ENCODE data around the gene NRF1.

NRF1 gene

DNA sequence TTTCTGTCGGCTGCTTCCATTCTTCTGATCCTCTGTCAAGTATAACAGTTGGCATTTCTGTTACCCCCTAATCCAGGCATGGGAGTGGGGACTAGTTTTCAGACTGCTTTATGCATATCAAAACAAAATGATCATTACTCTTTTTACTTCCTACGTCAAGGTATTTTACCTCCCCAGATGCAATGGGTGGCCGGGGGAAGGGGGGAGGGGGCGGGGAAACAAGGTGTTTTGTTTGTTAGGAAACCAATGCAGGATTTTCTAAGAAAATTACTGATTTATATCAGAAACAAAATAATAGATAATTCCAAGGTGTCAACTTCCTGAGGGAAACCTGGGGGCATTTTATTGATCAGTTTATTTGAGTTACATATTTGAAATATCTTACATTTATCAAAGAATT, 66.3 kb downstream of the NRF1 start:
- DNase-seq (ENCODE audit: low read depth, low spot score), result no peak
- Histone ChIP-seq H3K9me3 (ENCODE audit: control insufficient read depth, insufficient read depth, low read length) (no peaks in the 10 kb centered on the region), H3K27ac (ENCODE audit: low read length) (no peak overlapping the region), H3K36me3 (ENCODE audit: control insufficient read depth, insufficient read depth, low read length) (no peaks in the 10 kb centered on the region; the same call in 1 of the 2 replicates), H3K27me3 (ENCODE audit: control insufficient read depth, insufficient read depth, low read length) (no peaks in the 10 kb centered on the region), H3K4me3 (ENCODE audit: low read length) (no peak overlapping the region), H3K4me1 (ENCODE audit: control insufficient read depth, insufficient read depth, low read length) (no peaks in the 10 kb centered on the region)
- no CpG with 5 or more reads among the region's 4 CpGs for WGBS (ENCODE audit: insufficient coverage, insufficient read length)

DNA sequence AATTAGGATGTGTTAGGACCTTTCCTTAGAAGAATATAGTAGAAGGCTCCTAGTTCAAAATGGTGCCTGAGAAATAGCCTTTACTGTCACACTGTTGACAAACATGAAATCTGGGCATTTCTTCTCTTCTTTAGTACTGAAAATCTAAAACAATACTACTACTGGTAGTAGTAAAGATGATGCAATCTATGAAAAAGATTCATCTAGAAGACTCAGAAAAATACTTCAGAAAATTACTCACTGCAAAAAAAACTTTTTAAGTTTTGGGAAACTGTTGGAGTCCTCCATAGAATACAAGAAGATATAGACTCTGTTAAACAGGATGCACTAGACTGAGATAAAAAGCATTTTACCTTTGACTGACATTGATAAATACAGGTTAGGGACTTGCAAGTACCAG, 67.1 kb downstream of the NRF1 start:
- Histone ChIP-seq H3K9me3 (ENCODE audit: control insufficient read depth, insufficient read depth, low read length) (no peaks in the 10 kb centered on the region), H3K27ac (ENCODE audit: low read length) (no peak overlapping the region), H3K36me3 (ENCODE audit: control insufficient read depth, insufficient read depth, low read length) (no peaks in the 10 kb centered on the region), H3K4me3 (ENCODE audit: low read length) (no peak overlapping the region), H3K4me1 (ENCODE audit: control insufficient read depth, insufficient read depth, low read length) (no peaks in the 10 kb centered on the region), H3K27me3 (ENCODE audit: control insufficient read depth, insufficient read depth, low read length) (no peaks in the 10 kb centered on the region)
- DNase-seq (ENCODE audit: low read depth, low spot score), result no peak

DNA sequence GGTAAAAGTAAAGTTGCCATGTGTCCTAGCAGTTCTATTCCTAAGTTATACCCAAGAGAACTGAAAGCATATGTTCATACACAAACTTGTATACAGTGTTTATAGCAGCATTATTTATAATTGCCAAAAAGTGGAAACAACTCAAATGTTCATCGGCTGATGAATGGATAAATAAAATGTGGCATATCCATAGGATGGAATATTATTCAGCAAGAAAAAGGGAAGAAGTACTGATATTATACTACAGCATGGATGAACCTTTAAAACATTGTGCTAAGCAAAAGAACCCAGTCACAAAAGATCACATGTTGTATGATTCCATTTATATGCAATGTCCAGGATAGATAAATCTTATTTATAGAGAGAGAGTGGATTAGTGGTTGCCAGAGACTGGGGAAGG, 68.9 kb downstream of the NRF1 start:
- no peaks in the 10 kb centered on the region for H3K27me3 ChIP-seq (ENCODE audit: control insufficient read depth, insufficient read depth, low read length)
- WGBS (ENCODE audit: insufficient coverage, insufficient read length), result no CpG with 5 or more reads among the region's 1 CpG

GRCh38 chr7:129684777-129685176, 73.3 kb downstream of the NRF1 start:
- WGBS (ENCODE audit: insufficient coverage, insufficient read length), result no CpG with 5 or more reads among the region's 1 CpG
- Histone ChIP-seq H3K9me3 (ENCODE audit: control insufficient read depth, insufficient read depth, low read length) (no peaks in the 10 kb centered on the region), H3K4me1 (ENCODE audit: control insufficient read depth, insufficient read depth, low read length) (no peaks in the 10 kb centered on the region), H3K36me3 (ENCODE audit: control insufficient read depth, insufficient read depth, low read length) (no peaks in the 10 kb centered on the region), H3K27me3 (ENCODE audit: control insufficient read depth, insufficient read depth, low read length) (no peaks in the 10 kb centered on the region), H3K27ac (ENCODE audit: low read length) (no peak overlapping the region), H3K4me3 (ENCODE audit: low read length) (no peak overlapping the region)
- no peak for DNase-seq (ENCODE audit: low read depth, low spot score)

More for the DNA sequence above, 68.9 kb downstream of the NRF1 start:
- no peaks in the 10 kb centered on the region for H3K36me3 ChIP-seq (ENCODE audit: control insufficient read depth, insufficient read depth, low read length)
- no peaks in the 10 kb centered on the region for H3K9me3 ChIP-seq (ENCODE audit: control insufficient read depth, insufficient read depth, low read length)
- H3K27ac ChIP-seq (ENCODE audit: low read length), result no peak overlapping the region
- H3K4me3 ChIP-seq (ENCODE audit: low read length), result no peak overlapping the region
- H3K4me1 ChIP-seq (ENCODE audit: control insufficient read depth, insufficient read depth, low read length), result no peaks in the 10 kb centered on the region
- no peak for DNase-seq (ENCODE audit: low read depth, low spot score)

GRCh38 chr7:129686063-129686462, 74.5 kb downstream of the NRF1 start:
- no CpG with 5 or more reads among the region's 2 CpGs for WGBS (ENCODE audit: insufficient coverage, insufficient read length)
- Histone ChIP-seq H3K27ac (ENCODE audit: low read length) (no peak overlapping the region), H3K9me3 (ENCODE audit: control insufficient read depth, insufficient read depth, low read length) (no peaks in the 10 kb centered on the region), H3K27me3 (ENCODE audit: control insufficient read depth, insufficient read depth, low read length) (no peaks in the 10 kb centered on the region), H3K4me1 (ENCODE audit: control insufficient read depth, insufficient read depth, low read length) (no peaks in the 10 kb centered on the region), H3K4me3 (ENCODE audit: low read length) (no peak overlapping the region), H3K36me3 (ENCODE audit: control insufficient read depth, insufficient read depth, low read length) (no peaks in the 10 kb centered on the region)
- DNase-seq (ENCODE audit: low read depth, low spot score), result no peak

- H3K4me1 ChIP-seq (ENCODE audit: control insufficient read depth, insufficient read depth, low read length), result no peaks in the 10 kb centered on the region
- DNase-seq (ENCODE audit: low read depth, low spot score), result no peak
- H3K27ac ChIP-seq (ENCODE audit: low read length), result no peak overlapping the region
- H3K27me3 ChIP-seq (ENCODE audit: control insufficient read depth, insufficient read depth, low read length), result no peaks in the 10 kb centered on the region
- no CpG with 5 or more reads among the region's 5 CpGs for WGBS (ENCODE audit: insufficient coverage, insufficient read length)
- no peaks in the 10 kb centered on the region for H3K9me3 ChIP-seq (ENCODE audit: control insufficient read depth, insufficient read depth, low read length)
- H3K4me3 ChIP-seq (ENCODE audit: low read length), result no peak overlapping the region
- H3K36me3 ChIP-seq (ENCODE audit: control insufficient read depth, insufficient read depth, low read length), result peaks cover 3% of the 10 kb centered on the region; the same call in 1 of the 2 replicates
Measured at GRCh38 chr7:129688503-129689222, 77.1 kb downstream of the NRF1 start.

- H3K4me1 ChIP-seq (ENCODE audit: control insufficient read depth, insufficient read depth, low read length), result no peaks in the 10 kb centered on the region
- no peaks in the 10 kb centered on the region for H3K9me3 ChIP-seq (ENCODE audit: control insufficient read depth, insufficient read depth, low read length)
- H3K36me3 ChIP-seq (ENCODE audit: control insufficient read depth, insufficient read depth, low read length), result peaks cover 3% of the 10 kb centered on the region; the same call in 1 of the 2 replicates
- no peak for DNase-seq (ENCODE audit: low read depth, low spot score)
- no peak overlapping the region for H3K4me3 ChIP-seq (ENCODE audit: low read length)
- no peaks in the 10 kb centered on the region for H3K27me3 ChIP-seq (ENCODE audit: control insufficient read depth, insufficient read depth, low read length)
- H3K27ac ChIP-seq (ENCODE audit: low read length), result no peak overlapping the region
- WGBS (ENCODE audit: insufficient coverage, insufficient read length), result no CpG with 5 or more reads among the region's 6 CpGs
Measured at GRCh38 chr7:129689995-129690581, 78.6 kb downstream of the NRF1 start.

DNA sequence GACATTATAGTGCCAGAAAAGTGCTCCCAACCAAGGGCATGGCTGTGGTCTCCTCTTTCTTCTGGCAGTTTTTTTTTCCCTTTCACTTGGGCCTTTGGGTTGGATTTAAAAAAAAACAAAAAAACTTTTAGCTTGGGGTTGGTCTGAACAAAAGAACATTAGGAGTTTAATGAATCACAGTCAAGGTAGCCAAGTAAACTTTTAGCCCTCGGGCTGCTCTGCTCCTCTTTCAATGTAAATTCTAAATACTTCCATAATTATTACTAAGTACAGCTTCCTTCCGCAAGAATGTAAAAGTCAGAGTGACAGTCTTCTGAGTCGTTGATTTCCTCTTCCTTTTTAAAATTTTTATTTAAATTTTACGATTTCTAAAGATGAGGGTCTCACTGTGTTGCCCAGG, 79.2 kb downstream of the NRF1 start:
- DNase-seq (ENCODE audit: low read depth, low spot score), result no peak
- no peaks in the 10 kb centered on the region for H3K9me3 ChIP-seq (ENCODE audit: control insufficient read depth, insufficient read depth, low read length)

GRCh38 chr7:129698516-129699418, 87.2 kb downstream of the NRF1 start:
- DNase-seq (ENCODE audit: low read depth, low spot score), result peak; percentile 29
- Histone ChIP-seq H3K36me3 (ENCODE audit: control insufficient read depth, insufficient read depth, low read length) (no peaks in the 10 kb centered on the region), H3K9me3 (ENCODE audit: control insufficient read depth, insufficient read depth, low read length) (no peaks in the 10 kb centered on the region), H3K27me3 (ENCODE audit: control insufficient read depth, insufficient read depth, low read length) (no peaks in the 10 kb centered on the region), H3K4me1 (ENCODE audit: control insufficient read depth, insufficient read depth, low read length) (peaks cover 1% of the 10 kb centered on the region; the same call in 1 of the 2 replicates), H3K4me3 (ENCODE audit: low read length) (no peak overlapping the region), H3K27ac (ENCODE audit: low read length) (no peak overlapping the region)
- no CpG with 5 or more reads among the region's 3 CpGs for WGBS (ENCODE audit: insufficient coverage, insufficient read length)

More for the DNA sequence above, 79.2 kb downstream of the NRF1 start:
- Histone ChIP-seq H3K4me3 (ENCODE audit: low read length) (no peak overlapping the region), H3K27ac (ENCODE audit: low read length) (no peak overlapping the region), H3K27me3 (ENCODE audit: control insufficient read depth, insufficient read depth, low read length) (no peaks in the 10 kb centered on the region), H3K36me3 (ENCODE audit: control insufficient read depth, insufficient read depth, low read length) (peaks cover 3% of the 10 kb centered on the region; the same call in 1 of the 2 replicates), H3K4me1 (ENCODE audit: control insufficient read depth, insufficient read depth, low read length) (no peaks in the 10 kb centered on the region)
- WGBS (ENCODE audit: insufficient coverage, insufficient read length), result no CpG with 5 or more reads among the region's 4 CpGs

GRCh38 chr7:129702316-129702715, 90.8 kb downstream of the NRF1 start:
- Histone ChIP-seq H3K4me3 (ENCODE audit: low read length) (no peak overlapping the region), H3K4me1 (ENCODE audit: control insufficient read depth, insufficient read depth, low read length) (peaks cover 1% of the 10 kb centered on the region; the same call in 1 of the 2 replicates)
- WGBS (ENCODE audit: insufficient coverage, insufficient read length), result no CpG with 5 or more reads among the region's 2 CpGs

More at GRCh38 chr7:129702316-129702715, 90.8 kb downstream of the NRF1 start:
- Histone ChIP-seq H3K27me3 (ENCODE audit: control insufficient read depth, insufficient read depth, low read length) (no peaks in the 10 kb centered on the region), H3K9me3 (ENCODE audit: control insufficient read depth, insufficient read depth, low read length) (no peaks in the 10 kb centered on the region), H3K27ac (ENCODE audit: low read length) (no peak overlapping the region), H3K36me3 (ENCODE audit: control insufficient read depth, insufficient read depth, low read length) (no peaks in the 10 kb centered on the region)
- no peak for DNase-seq (ENCODE audit: low read depth, low spot score)
